ENCODE data around the gene PTPN12.
A peak's percentile ranks its signal among the peaks of the same experiment; 100 is the strongest.

The PTPN12 gene

GRCh38 chr7:77548206-77548605, 11.1 kb downstream of the PTPN12 start:
- H3K4me3 ChIP-seq (ENCODE audit: control insufficient read depth, low read depth, low read length) = no peak overlapping the region
- no peak for DNase-seq (ENCODE audit: low read depth)
- no peak for TF ChIP-seq CTCF (IDR thresholded peaks at IDR 0.05; ENCODE audit: control insufficient read depth, insufficient read depth, low read depth, low read length, missing control alignments)

GRCh38 chr7:77549106-77549870, 12.2 kb downstream of the PTPN12 start:
- no peak for DNase-seq (ENCODE audit: low read depth)
- TF ChIP-seq CTCF (IDR thresholded peaks at IDR 0.05; ENCODE audit: control insufficient read depth, insufficient read depth, low read depth, low read length, missing control alignments) = no peak
- H3K4me3 ChIP-seq (ENCODE audit: control insufficient read depth, low read depth, low read length) = no peak overlapping the region

- H3K4me3 ChIP-seq (ENCODE audit: control insufficient read depth, low read depth, low read length) = no peak overlapping the region
- peak; percentile 51 for DNase-seq (ENCODE audit: low read depth)
- TF ChIP-seq CTCF (IDR thresholded peaks at IDR 0.05; ENCODE audit: control insufficient read depth, insufficient read depth, low read depth, low read length, missing control alignments) = no peak
These were observed 13.5 kb downstream of the PTPN12 start for GRCh38 chr7:77550586-77550985.

- no peak for TF ChIP-seq CTCF (IDR thresholded peaks at IDR 0.05; ENCODE audit: control insufficient read depth, insufficient read depth, low read depth, low read length, missing control alignments)
- no peak for DNase-seq (ENCODE audit: low read depth)
- no peak overlapping the region for H3K4me3 ChIP-seq (ENCODE audit: control insufficient read depth, low read depth, low read length)
These were observed 16.0 kb downstream of the PTPN12 start for GRCh38 chr7:77553123-77553522.

GRCh38 chr7:77558284-77558967, 21.3 kb downstream of the PTPN12 start:
- no peak for TF ChIP-seq CTCF (IDR thresholded peaks at IDR 0.05; ENCODE audit: control insufficient read depth, insufficient read depth, low read depth, low read length, missing control alignments)
- DNase-seq (ENCODE audit: low read depth) = no peak
- no peak overlapping the region for H3K4me3 ChIP-seq (ENCODE audit: control insufficient read depth, low read depth, low read length)

- no peak for TF ChIP-seq CTCF (IDR thresholded peaks at IDR 0.05; ENCODE audit: control insufficient read depth, insufficient read depth, low read depth, low read length, missing control alignments)
- no peak overlapping the region for H3K4me3 ChIP-seq (ENCODE audit: control insufficient read depth, low read depth, low read length)
- no peak for DNase-seq (ENCODE audit: low read depth)
These were observed 24.3 kb downstream of the PTPN12 start for GRCh38 chr7:77561352-77561751.
